GM12865 (cell line): ENCODE data around the gene UGT1A4.
A peak's percentile ranks its signal among the peaks of the same experiment; 100 is the strongest.

Experiments
- DNase-seq: peaks from one replicate; pipeline ENCODE4 v3.0.0; 2010; ENCODE audit warnings: low read depth
- H3K4me3 ChIP-seq: 2 replicates; pipeline ENCODE4 v1.5.1; 2011; ENCODE audit warnings: mild to moderate bottlenecking, low read depth, low read length, control low read depth
- TF ChIP-seq, protein P1 (sequence below): IDR thresholded peaks from 2 replicates; pipeline ENCODE4 v1.5.1; 2011; ENCODE audit warnings: low read length, control low read depth, low read depth, inconsistent platforms; ENCODE audit not compliant: insufficient read depth; ENCODE audit errors: missing control alignments

Gene UGT1A4

GRCh38 chr2:233718552-233718951, at the start of gene UGT1A4:
Gene UGT1A4 (plus strand): TSS chr2:233718736. CDS start chr2:233718821, 85 bp downstream.
- no peak for DNase-seq
- TF ChIP-seq, protein P1, sequence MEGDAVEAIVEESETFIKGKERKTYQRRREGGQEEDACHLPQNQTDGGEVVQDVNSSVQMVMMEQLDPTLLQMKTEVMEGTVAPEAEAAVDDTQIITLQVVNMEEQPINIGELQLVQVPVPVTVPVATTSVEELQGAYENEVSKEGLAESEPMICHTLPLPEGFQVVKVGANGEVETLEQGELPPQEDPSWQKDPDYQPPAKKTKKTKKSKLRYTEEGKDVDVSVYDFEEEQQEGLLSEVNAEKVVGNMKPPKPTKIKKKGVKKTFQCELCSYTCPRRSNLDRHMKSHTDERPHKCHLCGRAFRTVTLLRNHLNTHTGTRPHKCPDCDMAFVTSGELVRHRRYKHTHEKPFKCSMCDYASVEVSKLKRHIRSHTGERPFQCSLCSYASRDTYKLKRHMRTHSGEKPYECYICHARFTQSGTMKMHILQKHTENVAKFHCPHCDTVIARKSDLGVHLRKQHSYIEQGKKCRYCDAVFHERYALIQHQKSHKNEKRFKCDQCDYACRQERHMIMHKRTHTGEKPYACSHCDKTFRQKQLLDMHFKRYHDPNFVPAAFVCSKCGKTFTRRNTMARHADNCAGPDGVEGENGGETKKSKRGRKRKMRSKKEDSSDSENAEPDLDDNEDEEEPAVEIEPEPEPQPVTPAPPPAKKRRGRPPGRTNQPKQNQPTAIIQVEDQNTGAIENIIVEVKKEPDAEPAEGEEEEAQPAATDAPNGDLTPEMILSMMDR = no peak

GRCh38 chr2:233671290-233672161, 47.0 kb upstream of the UGT1A4 start, which contains the start of gene UGT1A9:
Gene UGT1A9 (plus strand): TSS chr2:233671898. CDS start chr2:233671935, 37 bp downstream.
- no peak within 1 kb of the TSS for H3K4me3 ChIP-seq
- TF ChIP-seq, protein P1 = no peak
- no peak for DNase-seq

More at GRCh38 chr2:233718552-233718951, at the start of gene UGT1A4:
- H3K4me3 ChIP-seq = no peak within 1 kb of the TSS

DNA sequence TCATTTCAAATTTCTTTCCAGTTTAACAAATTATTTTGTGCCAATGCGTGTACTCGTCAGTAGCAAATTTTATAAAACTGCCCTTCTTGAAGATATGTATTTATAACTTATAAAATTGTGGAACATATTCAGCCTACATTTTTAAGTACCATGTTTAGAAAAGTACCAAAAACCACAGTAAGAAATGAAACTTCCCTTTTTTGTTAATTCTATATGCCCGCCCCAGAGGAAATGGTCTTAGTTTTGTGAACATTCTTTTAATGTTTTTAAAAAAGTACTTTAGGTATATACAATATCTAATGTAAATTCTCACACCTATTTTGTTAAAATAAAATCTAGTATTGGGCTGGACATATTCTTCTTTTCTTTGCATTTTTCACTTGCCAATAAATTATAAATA, 45.6 kb upstream of the UGT1A4 start:
- TF ChIP-seq, protein P1 = no peak

DNA sequence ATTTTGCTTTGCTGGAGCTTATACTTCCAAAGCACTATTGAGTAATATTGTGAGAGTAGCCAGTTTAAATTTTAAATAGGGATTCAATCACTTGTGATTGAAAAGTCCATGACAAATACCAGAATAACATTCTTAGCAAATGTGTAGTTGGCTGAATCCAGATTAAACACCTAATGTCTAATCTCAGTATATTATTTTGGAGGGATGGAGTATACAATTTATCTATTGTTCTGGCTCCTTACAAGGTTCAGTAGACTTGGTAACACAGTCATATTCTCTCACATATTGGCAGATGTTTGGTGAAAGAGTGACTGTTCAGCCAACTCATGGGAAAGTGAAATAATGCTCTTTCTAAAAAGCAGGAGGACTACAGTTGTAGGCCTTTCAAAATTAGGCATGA, 44.6 kb upstream of the UGT1A4 start:
- H3K4me3 ChIP-seq = no peak overlapping the region
- TF ChIP-seq, protein P1 = no peak
- DNase-seq = no peak

More for the DNA sequence above, 45.6 kb upstream of the UGT1A4 start:
- H3K4me3 ChIP-seq = no peak overlapping the region
- DNase-seq = no peak

DNA sequence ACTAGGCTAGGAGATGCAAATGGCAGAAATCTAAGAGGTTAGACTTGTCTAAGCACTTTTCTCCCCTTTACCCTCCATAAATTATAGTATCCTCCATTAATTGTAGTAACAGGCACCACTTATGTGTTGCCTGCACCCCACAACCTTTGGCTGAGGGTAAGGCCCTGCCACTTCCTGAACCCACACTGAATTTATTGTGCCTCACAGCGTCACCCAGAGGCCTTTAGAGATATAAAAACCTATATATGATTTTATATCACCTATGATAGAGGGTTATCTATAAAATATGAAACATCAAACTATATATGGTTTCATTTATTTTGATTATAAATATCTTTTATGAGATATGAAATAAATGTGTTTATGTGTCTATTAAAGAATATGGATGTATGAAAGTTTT, 44.2 kb upstream of the UGT1A4 start:
- TF ChIP-seq, protein P1 = peak; percentile 12
- H3K4me3 ChIP-seq = no peak overlapping the region
- no peak for DNase-seq

GRCh38 chr2:233674995-233675394, 43.5 kb upstream of the UGT1A4 start:
- DNase-seq = no peak
- H3K4me3 ChIP-seq = no peak overlapping the region

More at GRCh38 chr2:233674995-233675394, 43.5 kb upstream of the UGT1A4 start:
- TF ChIP-seq, protein P1 = no peak
